H1 (cell line): ENCODE data around the gene SPC24. TPM values are rescaled to one million over a fixed set of nuclear protein-coding genes. Genes with fewer than 3 reads are reported as not detected.

Experiments
- BCL11A ChIP-seq, 2 experiments: IDR thresholded peaks; one replicate each; pipeline ENCODE4 v1.6.1; 2011; ENCODE audit warnings: low read depth in 2 of 2, low read length in 2 of 2, mild to moderate bottlenecking in 2 of 2
- CHD2 ChIP-seq: IDR thresholded peaks from 2 replicates; pipeline ENCODE4 v1.6.1; 2012; ENCODE audit warnings: low read length, improper control_type of control experiment
- CTBP2 ChIP-seq: IDR thresholded peaks from 2 replicates; pipeline ENCODE4 v1.7.0; 2011; ENCODE audit warnings: borderline replicate concordance, mild to moderate bottlenecking, moderate library complexity, mixed read lengths, low read length; ENCODE audit not compliant: insufficient read depth, insufficient read length
- EP300 ChIP-seq, 2 experiments: IDR thresholded peaks; 1 replicate in 1 of 2; 2 replicates in 1 of 2; pipeline ENCODE4 v1.6.1; 2011 to 2012; ENCODE audit warnings: low read depth in 2 of 2, low read length in 2 of 2, mild to moderate bottlenecking in 2 of 2, borderline replicate concordance in 1 of 2, inconsistent platforms in 1 of 2, moderate library complexity in 1 of 2
- GTF2F1 ChIP-seq: IDR thresholded peaks from 2 replicates; pipeline ENCODE4 v1.6.1; 2012; ENCODE audit warnings: low read depth, low read length, improper control_type of control experiment, borderline replicate concordance
- HDAC2 ChIP-seq, 2 experiments: fragments of 300-600 bp in 1 of 2; sonication (generic) in 1 of 2; IDR thresholded peaks; 2 replicates each; pipeline ENCODE4 v1.6.1; 2011 to 2012; ENCODE audit warnings: low read depth in 2 of 2, low read length in 2 of 2, mild to moderate bottlenecking in 2 of 2, moderate library complexity in 2 of 2, borderline replicate concordance in 1 of 2, inconsistent platforms in 1 of 2
- KDM4A ChIP-seq: IDR thresholded peaks from one replicate; pipeline ENCODE4 v1.7.1; 2012; ENCODE audit warnings: low read depth, mild to moderate bottlenecking, moderate library complexity, low read length, inconsistent platforms; ENCODE audit not compliant: severe bottlenecking
- MAX ChIP-seq: IDR thresholded peaks from 2 replicates; pipeline ENCODE4 v1.6.1; 2012; ENCODE audit warnings: inconsistent platforms
- NANOG ChIP-seq: IDR thresholded peaks from 2 replicates; pipeline ENCODE4 v1.6.1; 2011; ENCODE audit warnings: low read length, low read depth, mild to moderate bottlenecking, inconsistent platforms; ENCODE audit not compliant: insufficient read depth, poor library complexity, severe bottlenecking
- POU5F1 ChIP-seq: IDR thresholded peaks from 2 replicates; pipeline ENCODE4 v1.6.1; 2011; ENCODE audit warnings: low read depth, mild to moderate bottlenecking, low read length, moderate library complexity
- SIX5 ChIP-seq: IDR thresholded peaks from 2 replicates; pipeline ENCODE4 v1.6.1; 2011; ENCODE audit warnings: mild to moderate bottlenecking, low read depth, low read length
- SP1 ChIP-seq: IDR thresholded peaks from 2 replicates; pipeline ENCODE4 v1.6.1; 2011; ENCODE audit warnings: low read depth, low read length
- SP4 ChIP-seq: IDR thresholded peaks from 2 replicates; pipeline ENCODE4 v1.6.1; 2012; ENCODE audit warnings: low read length, inconsistent platforms
- TAF1 ChIP-seq: IDR thresholded peaks from 2 replicates; pipeline ENCODE4 v1.6.1; 2011; ENCODE audit warnings: mild to moderate bottlenecking, low read depth, low read length
- TAF7 ChIP-seq: optimal IDR thresholded peaks from 2 replicates; pipeline ENCODE3; 2011; ENCODE audit warnings: low read depth, mild to moderate bottlenecking, inconsistent platforms, low read length, moderate library complexity, borderline replicate concordance
- USF2 ChIP-seq: IDR thresholded peaks from 2 replicates; pipeline ENCODE4 v1.6.1; 2011; ENCODE audit warnings: low read length, improper control_type of control experiment
- ZNF274 ChIP-seq: IDR thresholded peaks from 2 replicates; pipeline ENCODE4 v1.7.0; 2012; ENCODE audit warnings: low read length, borderline replicate concordance; ENCODE audit errors: extremely low read depth
- polyA plus RNA-seq, 7 experiments: library from polyadenylated mRNA; depleted of rRNA in 3 of 7; stranded (reverse) in 5 of 7; unstranded in 2 of 7; fragments of >200 nt in 5 of 7; fragments of 200-250 nt in 2 of 7; gene quantifications; 1 replicate in 5 of 7; 2 replicates in 1 of 7; 4 replicates in 1 of 7; pipeline versions ENCODE4 v1.2.1 to v1.2.3, GENCODE V29; 2011 to 2013; ENCODE audit warnings: missing spikeins in 2 of 7, mixed read lengths in 2 of 7
- total RNA-seq: library from RNA; stranded (reverse); fragmentation: NEBNext Ultra II Directional; extraction: Animal tissue kit (Norgen Biotek cat#: 25700); gene quantifications from 2 replicates; pipeline ENCODE4 v1.2.1, GENCODE V29; 2021
- TF ChIP-seq, protein P1 (sequence below): IDR thresholded peaks from 2 replicates; pipeline ENCODE4 v1.6.1; 2011; ENCODE audit warnings: low read depth, mild to moderate bottlenecking, low read length; ENCODE audit not compliant: insufficient read depth

Gene SPC24
- total and polyA plus RNA-seq, 2 of the 8 experiments (the other 6 are each of a cell fraction or from before 2014, with no cell fraction given) = 17.7 to 42.4 TPM

DNA sequence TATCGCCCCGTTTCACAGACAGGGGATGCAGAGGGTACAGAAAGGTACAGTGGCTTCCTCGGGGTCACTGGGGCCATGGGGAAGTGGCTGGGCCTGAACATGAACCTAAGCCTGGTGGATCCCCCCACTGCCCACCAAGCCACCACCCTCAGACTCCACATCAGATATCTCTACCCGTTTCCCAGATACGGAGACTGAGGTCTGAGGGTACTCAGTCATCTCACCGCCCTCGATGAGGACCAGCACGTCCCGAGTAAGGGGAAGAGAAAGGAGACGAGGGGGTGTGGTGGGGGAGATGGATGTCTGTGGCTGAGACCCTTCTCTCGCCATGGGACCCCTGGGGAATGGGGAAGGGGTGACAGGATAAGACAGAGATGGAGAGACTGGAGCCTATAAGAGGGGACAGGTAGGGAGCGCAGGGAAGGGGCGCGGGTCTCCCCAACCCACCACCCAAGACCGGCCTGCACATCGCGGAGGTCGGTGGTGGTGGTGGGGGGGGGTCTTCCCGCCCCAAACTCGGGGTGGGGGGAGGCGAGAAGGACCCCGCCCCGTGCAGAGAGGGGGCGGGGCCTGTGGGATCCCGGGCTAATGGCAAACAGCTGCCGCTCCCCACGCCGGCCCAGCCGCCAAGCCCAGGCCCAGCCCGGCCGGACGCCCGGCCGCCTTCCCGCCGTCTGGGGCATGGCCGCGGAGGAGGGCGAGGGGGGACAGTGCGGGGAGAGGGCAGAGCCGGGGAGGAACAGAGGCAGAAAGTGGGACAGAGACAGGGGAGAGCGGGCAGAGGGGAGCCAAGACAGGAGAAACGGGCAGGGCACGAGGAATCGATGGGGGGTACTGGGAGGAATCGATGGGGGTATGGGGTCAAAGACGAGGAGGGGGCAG lies 41.1 kb upstream of the SPC24 start (continued):
- TF ChIP-seq ZNF274 (no peak), USF2 (no peak), SP1 (no peak; the same call in 1 of the 2 replicates), NANOG (no peak), CHD2 (no peak), KDM4A (no peak), MAX (0 out of 2 replicates have a peak, but pooled peaks have one; percentile 22), SIX5 (no peak), GTF2F1 (no peak), TAF1 (0 out of 2 replicates have a peak, but pooled peaks have one; percentile 27), POU5F1 (no peak), BCL11A (IDR thresholded peaks at IDR 0.05; ENCODE audit: low read depth in 2 of 2, low read length in 2 of 2) (no peak), TAF7 (no peak), SP4 (no peak), HDAC2 (IDR thresholded peaks at IDR 0.05; ENCODE audit: borderline replicate concordance in 1 of 2, low read depth in 2 of 2, low read length in 2 of 2) (peak in 1 of 2 experiments; percentile 31; a peak in 1 of 4 replicates), CTBP2 (no peak), EP300 (IDR thresholded peaks at IDR 0.05; ENCODE audit: borderline replicate concordance in 1 of 2, low read depth in 2 of 2, low read length in 2 of 2) (no peak)
- TF ChIP-seq, protein P1, sequence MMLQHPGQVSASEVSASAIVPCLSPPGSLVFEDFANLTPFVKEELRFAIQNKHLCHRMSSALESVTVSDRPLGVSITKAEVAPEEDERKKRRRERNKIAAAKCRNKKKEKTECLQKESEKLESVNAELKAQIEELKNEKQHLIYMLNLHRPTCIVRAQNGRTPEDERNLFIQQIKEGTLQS = no peak
